ENCODE data around the gene SMCO4.
A peak's percentile ranks its signal among the peaks of the same experiment; 100 is the strongest.

Gene SMCO4

DNA sequence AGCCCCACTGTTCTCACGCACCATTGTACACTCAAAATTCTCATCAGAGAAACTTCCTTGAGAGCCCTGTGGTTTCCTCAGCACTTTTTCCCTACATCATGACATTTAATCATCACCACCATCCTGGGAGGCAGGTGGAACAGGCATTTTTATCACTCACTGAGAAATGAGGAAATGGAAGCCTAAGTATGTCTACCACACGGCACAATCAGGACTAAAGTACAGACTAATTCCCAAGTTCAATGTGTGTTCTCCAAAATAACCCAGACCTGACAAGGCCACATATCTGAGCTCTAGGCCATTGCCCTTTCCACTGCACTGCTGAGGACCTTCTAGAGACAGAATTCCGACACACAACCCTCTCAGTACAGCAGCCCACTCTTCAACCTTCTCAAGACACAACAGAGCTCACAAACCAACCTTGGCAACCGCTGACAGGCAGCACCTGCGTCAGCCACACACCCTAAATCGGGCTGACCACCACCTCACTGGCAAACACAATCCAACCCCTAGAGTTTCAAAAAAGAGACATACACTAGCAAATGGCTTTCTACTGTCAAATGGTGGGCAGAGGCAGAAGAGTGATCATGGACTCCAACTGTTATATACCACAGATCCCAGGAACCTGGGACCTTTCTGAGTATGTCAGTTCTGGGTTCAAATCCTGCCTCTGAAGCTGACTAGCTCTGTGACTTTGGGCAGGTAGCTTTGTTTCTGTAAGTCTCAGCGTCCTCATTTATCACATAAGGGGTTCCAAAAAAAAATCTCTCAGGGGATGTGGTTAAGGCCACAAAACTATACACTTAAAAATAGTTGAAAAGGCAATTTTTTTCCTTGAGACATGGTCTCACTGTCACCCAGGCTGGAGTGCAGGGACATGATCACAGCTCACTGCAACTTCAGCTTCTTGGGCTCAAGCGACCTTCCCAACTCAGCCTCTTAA is 16.3 kb downstream of the SMCO4 start:
- DNase-seq, result no peak

DNA sequence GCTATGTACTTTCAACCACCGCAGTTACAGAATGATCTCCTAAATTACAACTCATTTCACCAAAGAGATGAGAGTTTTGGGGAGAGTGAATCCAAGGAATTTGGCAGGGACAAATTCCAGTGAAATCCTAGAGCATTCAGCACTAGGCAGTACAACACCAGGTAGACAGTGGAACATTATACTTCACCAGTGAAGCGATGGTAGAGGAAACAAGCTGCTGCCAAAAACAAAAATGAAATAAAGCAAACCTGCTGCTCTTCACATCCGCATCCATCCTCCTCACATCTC is 16.9 kb downstream of the SMCO4 start:
- no peak for DNase-seq

DNA sequence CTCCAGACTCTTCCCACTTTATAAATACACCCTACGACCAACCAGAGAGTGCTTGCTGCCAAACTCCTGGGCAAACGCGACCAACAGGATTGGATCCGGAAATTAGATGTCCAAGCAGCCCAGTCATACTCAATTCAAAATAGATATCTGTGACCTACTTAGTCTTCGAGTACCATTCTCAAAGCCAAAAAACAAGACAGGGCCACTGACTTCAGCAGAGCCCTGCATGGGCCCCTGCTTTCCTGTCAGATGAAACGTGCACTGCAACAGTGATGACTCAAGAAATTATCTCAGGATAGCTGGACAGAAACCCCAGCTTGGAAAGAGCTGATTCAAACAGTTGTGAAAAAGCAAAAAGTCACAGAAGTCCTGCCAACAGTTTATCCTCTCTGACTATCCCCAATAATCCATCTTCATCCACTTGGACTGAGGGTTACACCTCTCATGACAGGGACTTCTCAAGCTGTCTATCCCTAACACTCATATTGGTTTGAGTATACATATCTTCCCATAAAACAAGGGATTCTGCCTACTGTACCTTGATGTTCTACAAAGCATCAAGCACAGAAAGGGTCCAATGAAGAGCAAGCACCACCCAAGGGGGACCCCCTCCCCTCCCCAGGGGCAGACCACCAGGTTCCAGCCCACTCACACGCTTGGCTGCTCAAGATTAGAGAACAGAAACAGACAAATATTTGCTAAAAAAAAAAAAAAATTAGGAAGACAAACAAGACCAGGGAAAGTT is 17.4 kb downstream of the SMCO4 start:
- DNase-seq, result no peak

DNA sequence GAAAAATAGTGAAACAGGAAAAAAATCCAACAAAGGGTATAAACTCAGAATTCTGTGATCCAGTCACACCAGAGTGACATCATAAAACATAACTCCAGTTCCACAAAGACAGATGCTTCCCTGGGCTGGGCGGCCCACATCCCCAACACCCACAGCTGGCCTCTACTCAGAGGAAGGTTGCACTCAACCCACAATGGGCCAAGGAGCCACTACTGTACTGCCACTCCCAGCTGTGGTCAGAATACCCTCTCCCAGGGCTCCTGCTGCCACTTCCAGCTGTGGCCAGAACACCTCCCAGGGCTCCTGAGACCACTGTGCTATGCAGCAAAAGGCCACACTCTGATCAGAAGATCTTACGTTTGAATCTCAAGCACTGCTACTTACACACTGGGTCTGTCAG is 18.3 kb downstream of the SMCO4 start:
- no peak for DNase-seq

DNA sequence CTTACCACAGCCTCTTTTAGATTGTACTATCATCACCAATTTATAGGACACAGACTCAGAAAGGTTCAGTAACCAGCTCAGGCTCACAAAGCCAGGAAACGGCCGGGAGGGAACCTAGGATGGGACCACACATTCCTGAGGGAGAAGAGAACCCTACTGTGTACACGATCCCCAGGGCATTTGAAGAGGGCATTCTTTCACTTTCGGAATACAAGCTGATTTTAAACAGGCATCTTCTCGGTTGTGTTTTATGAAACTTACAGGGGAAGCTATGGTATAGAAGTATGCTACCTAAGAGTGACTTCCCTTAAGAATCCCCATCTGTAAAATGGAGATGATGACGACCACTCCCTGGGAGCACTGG is 19.0 kb downstream of the SMCO4 start:
- DNase-seq, result no peak

DNA sequence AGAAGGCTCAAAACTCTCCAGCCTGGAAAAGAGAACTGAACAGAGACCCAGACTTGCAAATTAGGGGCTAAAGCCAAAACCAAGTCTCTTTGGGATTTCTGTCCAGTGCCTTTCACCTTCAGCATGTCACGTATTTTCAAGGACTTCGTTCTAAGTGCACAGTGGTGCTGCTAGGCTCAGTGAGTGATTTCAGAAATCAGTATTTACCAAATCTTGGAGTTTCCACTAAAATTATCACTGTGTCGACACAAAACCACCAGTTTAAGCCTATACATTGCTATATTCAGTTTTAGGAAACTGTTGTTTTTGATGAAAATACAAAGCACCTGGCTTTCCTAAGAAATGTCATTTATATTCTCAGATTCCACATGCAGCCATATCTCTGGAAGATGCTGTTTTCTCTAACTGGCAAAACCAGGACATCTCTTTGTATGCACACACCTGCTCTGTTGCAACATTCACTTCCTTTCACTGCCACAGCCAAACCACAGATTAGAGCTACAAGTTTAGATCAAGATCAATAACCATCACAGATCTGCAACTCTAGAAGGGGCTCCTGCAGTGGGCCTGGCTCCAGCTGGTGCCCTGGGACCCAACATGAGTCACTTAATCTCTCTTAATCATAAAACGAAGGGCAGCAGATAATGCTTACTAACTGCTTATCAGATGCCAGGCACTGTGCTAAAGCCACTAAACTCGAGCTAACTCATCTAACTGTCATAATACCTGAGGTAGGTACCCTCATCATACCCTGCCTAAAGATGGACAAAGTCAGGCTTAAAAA is 22.3 kb downstream of the SMCO4 start:
- DNase-seq, result no peak

DNA sequence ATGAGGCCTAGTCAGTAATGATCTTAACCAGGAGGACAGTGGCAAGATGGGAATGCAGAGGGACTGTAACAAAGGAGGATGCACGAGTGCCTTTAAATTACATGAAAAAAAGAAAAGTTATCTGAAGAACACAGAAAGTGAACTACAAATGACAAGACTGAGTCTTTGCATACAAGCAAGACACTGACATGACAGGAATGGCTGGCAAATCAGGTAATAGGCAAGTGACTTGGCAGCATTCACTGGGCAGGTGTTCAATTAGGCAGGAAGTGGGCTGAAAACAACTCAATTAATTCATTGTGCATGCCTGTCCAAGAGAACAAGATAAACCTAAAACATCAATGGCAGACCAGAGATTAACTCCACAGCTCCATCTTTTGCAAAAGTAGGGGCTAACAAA is 24.0 kb downstream of the SMCO4 start:
- peak; percentile 77 for DNase-seq

DNA sequence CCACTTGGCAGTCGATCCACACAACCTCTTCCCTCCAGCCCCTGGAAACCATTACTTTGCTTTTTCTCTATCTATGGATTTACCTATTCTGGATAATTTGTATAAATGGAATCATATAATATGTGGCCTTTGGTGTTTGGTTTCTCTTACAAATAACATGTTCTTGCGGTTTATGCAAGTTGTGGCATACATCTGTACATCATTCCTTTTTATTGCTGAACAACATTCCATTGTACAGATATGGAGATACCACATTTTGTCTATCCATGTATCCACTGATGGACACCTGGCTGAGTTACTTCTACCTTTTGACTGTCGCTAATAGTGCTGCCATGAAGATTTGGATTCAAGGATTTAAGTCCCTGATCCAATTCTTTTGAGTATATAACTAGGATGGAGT is 25.1 kb downstream of the SMCO4 start:
- DNase-seq, result no peak

DNA sequence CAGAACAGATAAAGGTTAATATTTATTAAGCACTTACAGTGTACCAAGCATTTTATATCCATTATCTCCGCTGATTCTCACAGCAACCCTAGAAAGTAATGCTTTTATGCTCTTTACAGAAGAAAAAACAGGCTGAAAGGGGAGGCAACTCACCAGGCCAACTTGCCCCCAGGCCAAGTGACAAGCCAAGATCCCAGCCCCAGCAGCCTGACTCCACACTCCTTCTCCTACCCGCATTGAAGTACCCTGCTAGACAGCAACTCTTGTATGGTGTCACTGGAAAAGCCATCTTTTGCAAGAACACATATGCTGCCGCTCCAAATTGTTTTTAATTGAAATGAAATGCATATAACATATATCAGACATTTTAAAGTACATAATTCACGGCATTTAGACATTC is 25.6 kb downstream of the SMCO4 start:
- no peak for DNase-seq

DNA sequence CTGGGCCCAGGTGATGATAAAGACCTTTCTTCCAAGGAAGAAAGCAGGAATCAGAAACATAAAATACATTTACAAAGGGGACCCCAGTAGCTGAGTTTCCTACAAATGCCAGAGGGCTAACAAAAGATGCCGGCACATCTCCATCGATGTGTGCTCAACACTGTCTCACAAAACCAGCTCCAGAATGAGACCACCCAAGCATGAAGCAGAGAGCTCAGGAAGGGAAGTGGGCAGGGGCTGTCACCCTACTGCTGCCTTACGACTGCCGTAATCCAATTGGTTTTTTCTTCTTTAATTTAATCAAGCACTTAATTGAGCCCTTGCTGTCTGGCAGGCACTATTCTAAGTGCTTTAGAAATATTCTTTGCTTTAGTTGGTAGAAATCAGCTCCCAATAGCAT is 26.1 kb downstream of the SMCO4 start:
- no peak for DNase-seq

DNA sequence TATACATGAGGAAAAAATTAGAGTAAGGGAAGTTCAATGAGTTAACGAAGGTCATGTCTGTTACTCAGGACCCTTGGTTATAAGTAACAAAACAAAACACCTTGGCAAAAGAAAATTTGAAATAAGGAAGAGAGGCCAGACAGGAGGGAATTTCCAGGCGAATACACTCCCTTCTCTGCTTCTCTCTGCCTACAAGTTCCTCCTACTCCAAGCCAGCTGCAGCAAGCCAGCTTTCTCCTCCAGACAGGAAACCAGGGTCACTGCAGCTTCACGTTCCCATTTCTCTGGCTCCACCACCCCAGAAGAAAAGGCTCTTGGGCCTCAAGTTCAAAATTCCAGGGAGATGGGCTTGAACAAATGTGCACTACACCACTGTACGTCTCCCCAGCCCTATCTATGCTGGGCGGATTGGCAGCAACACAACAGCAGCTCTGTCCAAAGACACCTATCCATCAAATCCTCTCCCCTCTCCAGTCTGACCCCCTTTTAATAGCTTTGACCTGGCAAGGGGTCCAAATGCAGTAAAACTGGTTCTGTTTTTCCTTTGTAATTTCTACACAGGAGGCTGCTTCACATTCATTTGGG is 27.7 kb downstream of the SMCO4 start:
- DNase-seq, result no peak

DNA sequence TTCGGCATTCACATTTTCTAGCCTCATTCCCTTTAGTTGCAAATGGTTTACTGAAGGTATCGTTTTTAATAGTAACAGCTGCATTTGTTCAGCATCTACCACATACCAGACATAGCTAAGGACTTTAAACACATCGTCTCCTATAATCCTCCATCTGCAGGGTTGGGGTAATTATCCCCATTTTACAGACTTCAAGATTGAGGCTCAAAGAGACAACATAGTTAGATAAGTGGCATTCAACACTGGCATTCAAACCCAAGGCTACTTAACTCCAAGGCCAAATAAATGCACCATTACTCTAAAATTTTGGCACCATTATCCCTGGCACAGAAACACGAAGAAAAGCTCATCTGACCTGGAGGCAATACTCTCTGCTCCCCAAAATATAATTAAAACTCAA is 28.5 kb downstream of the SMCO4 start:
- no peak for DNase-seq

DNA sequence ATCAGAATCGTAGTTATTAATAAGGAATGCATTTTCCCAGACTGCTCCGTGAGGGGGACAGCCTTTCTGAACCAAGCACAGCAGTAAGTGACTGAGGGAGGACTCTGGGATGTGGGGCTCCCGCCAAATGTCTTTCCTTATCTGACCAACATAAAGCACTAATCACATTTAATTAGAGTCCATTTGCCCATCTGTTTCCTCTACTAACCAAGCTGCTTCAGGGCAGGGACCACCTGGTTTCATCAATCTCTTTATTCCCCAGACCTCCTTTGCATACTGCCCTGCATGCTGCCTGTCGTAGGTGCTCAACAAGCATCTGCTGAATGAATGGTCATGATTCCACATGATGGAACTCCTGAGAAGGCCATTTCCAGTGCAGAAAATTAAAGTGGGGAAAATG is 29.4 kb downstream of the SMCO4 start:
- no peak for DNase-seq

DNA sequence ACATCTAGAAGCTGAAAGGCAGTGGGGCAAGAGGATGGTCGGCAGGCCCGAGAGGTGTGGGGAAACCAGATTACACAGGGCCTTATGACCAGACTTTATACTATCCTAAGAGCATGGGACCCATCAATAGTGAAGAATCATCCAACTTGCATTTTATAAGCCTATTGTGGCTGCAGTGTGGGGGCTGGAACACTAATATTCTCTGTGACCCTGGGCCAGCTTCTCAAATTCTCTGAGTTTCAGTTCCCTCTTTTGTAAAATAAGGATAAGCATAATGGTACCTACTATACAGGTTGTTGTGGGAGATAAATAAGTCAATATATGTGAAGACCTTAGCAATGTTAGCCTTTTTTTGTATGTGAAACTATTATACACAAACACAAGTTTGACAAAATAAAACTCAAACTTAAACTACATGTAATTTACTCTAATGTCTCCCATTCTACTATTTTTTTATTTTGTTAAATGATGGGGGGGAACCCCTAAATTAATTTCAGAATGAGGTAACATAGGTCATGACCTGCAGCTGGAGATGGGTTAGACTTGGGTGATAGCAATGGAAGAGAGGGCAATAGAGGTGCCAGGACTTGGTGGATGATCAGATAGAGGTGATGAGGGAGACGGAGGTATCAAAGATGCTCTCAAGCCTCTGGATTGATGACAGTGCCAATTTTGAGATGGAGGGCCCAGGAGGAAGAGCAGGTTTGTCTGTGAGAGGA is 30.1 kb downstream of the SMCO4 start:
- no peak for DNase-seq

DNA sequence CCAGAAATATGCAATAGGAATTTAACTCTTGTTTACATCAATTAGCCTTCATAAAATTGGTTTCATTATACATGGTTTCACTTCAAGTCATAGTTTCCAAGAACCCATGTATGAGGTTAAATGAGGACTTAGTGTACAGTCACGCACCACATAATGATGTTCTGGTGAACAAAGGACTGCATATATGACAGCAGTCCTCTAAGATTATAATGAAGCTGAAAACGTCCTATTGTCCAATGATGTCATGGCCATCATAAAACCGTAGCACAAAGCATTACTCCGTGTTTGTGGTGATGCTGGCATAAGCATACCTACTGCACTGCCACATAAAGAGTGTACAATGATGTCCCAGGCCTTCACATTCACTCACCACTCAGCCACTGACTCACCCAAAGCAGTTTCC is 31.1 kb downstream of the SMCO4 start:
- no peak for DNase-seq

DNA sequence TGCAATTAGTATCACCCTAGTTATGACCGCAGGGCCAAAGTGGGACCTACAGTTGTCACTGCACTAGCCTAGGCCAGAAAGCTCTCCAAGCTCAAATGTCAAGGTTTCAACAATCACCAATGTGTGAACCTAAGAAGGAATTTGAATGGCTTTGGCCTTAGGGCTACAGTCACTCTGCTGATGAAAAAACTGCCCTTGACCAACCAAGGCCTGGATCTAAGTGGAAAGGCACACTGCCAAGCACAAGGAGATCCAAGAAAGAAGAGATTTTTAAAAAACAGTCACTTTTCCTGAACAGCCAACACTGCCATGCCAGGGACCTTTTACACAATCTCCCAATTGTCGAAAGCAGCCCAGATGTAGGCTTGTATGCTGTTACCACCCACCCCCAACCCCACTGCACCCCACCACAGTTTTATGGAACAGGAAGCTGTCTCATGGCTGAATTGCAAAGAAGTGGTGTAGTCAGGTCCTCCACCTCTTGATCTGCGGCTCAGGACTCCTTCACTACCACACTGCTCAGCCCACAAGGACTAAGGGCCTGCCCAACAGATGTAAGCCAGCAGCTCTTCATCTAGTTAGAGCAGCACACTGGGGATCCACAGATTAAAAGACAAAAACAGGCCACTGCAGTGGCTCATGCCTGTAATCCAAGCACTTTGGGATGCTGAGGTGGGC is 32.9 kb downstream of the SMCO4 start:
- no peak for DNase-seq

DNA sequence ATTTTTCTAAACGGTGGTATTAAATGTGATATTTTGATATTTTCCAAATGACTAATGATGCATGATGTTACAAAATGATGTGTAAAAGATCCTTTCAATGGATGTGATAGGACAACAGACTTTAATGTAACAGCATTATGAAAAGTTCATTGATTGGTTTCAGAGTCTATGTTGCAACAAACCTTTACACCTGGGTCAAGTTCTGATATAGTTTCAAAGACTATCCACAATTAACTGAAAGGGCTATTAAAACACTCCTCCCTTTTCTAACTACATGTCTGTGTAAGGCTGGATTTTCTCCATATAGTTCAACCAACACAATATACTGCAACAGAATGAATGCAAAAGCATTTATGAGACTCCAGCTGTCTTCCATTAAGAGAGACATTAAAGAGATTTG is 35.7 kb downstream of the SMCO4 start:
- no peak for DNase-seq

DNA sequence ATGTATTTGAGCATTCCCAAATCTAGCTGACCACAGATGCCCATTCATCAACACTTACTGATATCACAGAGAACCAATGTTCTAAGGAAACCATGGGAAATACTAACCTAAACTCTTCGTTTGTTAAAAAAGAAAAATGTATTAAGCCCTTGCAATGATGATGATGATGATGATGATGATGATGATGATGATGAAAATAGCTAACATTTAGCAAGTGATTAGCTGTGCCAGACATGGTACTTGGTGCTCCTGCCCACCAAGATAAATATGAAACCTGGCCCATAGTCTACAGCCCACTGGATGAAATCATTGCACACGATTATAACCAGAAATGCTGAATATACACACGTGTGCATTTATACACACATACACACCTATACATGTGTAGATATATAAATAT is 37.5 kb downstream of the SMCO4 start:
- DNase-seq, result no peak

DNA sequence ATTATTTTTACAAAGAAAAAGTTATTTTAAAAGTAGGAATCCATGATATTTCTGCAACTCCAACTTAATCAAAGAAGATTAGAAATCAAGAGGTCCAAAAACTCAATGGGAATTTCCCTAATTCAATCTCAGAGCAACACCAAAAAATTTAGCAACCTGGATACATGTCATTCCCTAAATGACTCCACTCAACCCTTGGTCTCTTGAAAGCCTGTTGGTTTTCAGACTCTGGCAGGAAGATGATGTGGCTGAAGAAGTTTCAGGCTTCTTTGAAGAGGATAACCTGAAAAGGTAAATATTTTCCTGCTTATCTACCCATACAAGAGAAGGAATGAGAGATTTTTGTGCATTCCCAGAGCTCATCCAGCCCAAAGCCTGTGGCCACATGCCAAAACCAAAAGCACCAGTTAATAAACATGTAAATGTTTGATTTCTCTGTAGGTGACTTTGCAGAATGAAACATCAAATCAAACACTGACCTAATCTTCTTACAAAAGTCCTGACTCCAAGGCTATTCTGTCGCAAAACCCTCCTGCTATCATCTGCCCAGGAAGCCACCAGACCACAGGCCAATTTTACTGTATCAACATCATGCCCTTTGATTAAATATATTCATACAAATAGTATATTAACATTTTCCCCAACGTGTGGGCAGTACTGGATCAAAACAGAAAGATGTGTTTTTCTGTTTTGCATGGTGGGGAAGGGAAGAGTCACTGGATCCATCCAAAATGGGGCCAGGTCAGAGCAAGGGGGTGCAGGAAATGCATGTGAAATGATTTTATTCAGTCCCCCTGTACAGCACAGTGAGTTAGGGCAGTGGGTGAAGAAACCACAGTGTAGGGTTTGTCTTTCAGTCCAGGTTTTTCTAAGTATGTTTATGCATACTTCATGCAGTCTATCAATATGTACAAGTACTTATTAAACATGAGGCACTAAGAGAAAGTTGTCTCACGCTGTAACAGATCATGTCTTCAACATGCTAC is 38.8 kb downstream of the SMCO4 start:
- DNase-seq, result peak; percentile 72

DNA sequence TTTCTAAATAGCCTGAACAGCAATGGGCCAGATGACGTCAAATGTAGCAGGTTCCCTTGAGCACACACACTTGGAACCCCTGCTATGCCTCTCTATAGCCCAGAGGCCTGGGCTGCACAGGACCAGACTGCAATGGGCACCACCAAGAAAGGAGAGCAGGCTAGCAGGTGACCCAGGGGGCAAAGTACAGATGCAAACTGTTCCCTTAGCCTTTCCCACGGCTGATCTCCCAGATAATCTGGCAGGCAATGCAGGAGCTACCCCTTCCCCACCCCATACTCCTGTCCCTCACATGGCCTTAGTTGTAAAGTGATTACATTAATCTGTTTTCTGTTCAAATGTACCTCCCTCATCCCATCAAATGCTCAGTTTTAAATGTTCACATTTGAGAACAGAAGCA is 41.3 kb downstream of the SMCO4 start:
- no peak for DNase-seq

DNA sequence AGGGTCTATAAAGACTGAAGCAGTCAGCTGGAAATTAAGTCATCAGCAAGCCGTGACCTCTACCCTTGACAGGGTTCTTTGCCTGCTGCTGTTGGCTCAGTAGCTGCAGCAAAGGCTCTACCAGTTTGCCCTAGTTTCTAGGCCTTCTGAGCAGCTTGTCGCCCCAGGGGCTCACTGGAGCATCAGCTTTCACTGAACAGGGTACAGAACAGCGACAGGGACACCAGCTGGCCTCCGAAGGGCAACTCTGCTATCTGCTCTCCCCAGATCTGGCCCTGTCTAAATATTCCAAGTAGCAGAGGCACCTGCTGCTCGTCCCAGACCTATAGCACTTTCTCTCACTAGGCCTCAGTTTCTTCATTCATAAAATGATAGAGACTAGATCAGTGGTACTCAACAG is 42.4 kb downstream of the SMCO4 start:
- DNase-seq, result no peak

Measured in COR-L47 (cell line).